H9 (cell line): ENCODE data around the gene SKIC3. TPM values are rescaled to one million over a fixed set of nuclear protein-coding genes. Genes with fewer than 3 reads are reported as not detected.

Source experiments
- DNase-seq: peaks from one replicate; pipeline ENCODE4 v3.0.0-alpha.2; 2017
- H2AFZ ChIP-seq: one replicate; pipeline ENCODE4 v1.6.1; 2013; ENCODE audit warnings: mild to moderate bottlenecking, low read length, control low read depth, moderate library complexity
- H2AK5ac ChIP-seq: 2 replicates; pipeline ENCODE4 v1.6.1; 2013; ENCODE audit warnings: low read length, control low read depth, mixed read lengths; ENCODE audit not compliant: insufficient read length
- H2BK120ac ChIP-seq: one replicate; pipeline ENCODE4 v1.6.1; 2013; ENCODE audit warnings: low read depth, mild to moderate bottlenecking, low read length, control low read depth, inconsistent platforms; ENCODE audit not compliant: poor library complexity, severe bottlenecking
- H2BK12ac ChIP-seq: 2 replicates; pipeline ENCODE4 v1.6.1; 2013; ENCODE audit warnings: low read length, control low read depth, mixed read lengths, low read depth; ENCODE audit not compliant: insufficient read length
- H2BK15ac ChIP-seq: 2 replicates; pipeline ENCODE4 v1.6.1; 2013; ENCODE audit warnings: low read depth, low read length, control low read depth
- H2BK20ac ChIP-seq: one replicate; pipeline ENCODE4 v1.6.1; 2013; ENCODE audit warnings: low read depth, mild to moderate bottlenecking, low read length, control low read depth, inconsistent platforms; ENCODE audit not compliant: poor library complexity, severe bottlenecking
- H2BK5ac ChIP-seq: 2 replicates; pipeline ENCODE4 v1.6.1; 2013; ENCODE audit warnings: low read length, control low read depth, mixed read lengths; ENCODE audit not compliant: insufficient read length
- H3K14ac ChIP-seq: 2 replicates; pipeline ENCODE4 v1.6.1; 2013; ENCODE audit warnings: low read length, control low read depth; ENCODE audit not compliant: insufficient read depth
- H3K18ac ChIP-seq: 2 replicates; pipeline ENCODE4 v1.6.1; 2013; ENCODE audit warnings: low read depth, mild to moderate bottlenecking, mixed read lengths, low read length, control low read depth; ENCODE audit not compliant: insufficient read length
- H3K23ac ChIP-seq: 2 replicates; pipeline ENCODE4 v1.6.1; 2013; ENCODE audit warnings: low read length, control low read depth, mixed read lengths, low read depth; ENCODE audit not compliant: insufficient read length
- H3K23me2 ChIP-seq: 2 replicates; pipeline ENCODE4 v1.6.1; 2013; ENCODE audit warnings: low read depth, mild to moderate bottlenecking, mixed read lengths, low read length, control low read depth; ENCODE audit not compliant: insufficient read length, poor library complexity, severe bottlenecking
- H3K27ac ChIP-seq: 2 replicates; pipeline ENCODE4 v1.5.1; 2013; ENCODE audit warnings: low read length, control low read depth, mixed read lengths, low read depth; ENCODE audit not compliant: insufficient read length
- H3K27me3 ChIP-seq: 2 replicates; pipeline ENCODE4 v1.6.1; 2013; ENCODE audit warnings: low read length, control low read depth, inconsistent platforms; ENCODE audit not compliant: insufficient read depth
- H3K4ac ChIP-seq: 2 replicates; pipeline ENCODE4 v1.6.1; 2013; ENCODE audit warnings: low read depth, mild to moderate bottlenecking, control low read depth, inconsistent platforms, low read length, moderate library complexity
- H3K4me1 ChIP-seq: 2 replicates; pipeline ENCODE4 v1.6.1; 2013; ENCODE audit warnings: low read length, control low read depth, inconsistent platforms; ENCODE audit not compliant: insufficient read depth
- H3K4me2 ChIP-seq: 2 replicates; pipeline ENCODE4 v1.6.1; 2013; ENCODE audit warnings: low read length, control low read depth, mixed read lengths; ENCODE audit not compliant: insufficient read length, insufficient read depth
- H3K56ac ChIP-seq: 2 replicates; pipeline ENCODE4 v1.6.1; 2013; ENCODE audit warnings: low read depth, mild to moderate bottlenecking, mixed read lengths, low read length, control low read depth; ENCODE audit not compliant: insufficient read length
- H3K79me1 ChIP-seq: 2 replicates; pipeline ENCODE4 v1.6.1; 2013; ENCODE audit warnings: low read depth, mild to moderate bottlenecking, moderate library complexity, low read length, control low read depth, inconsistent platforms; ENCODE audit not compliant: insufficient read depth, poor library complexity, severe bottlenecking
- H3K79me2 ChIP-seq: 2 replicates; pipeline ENCODE4 v1.6.1; 2013; ENCODE audit warnings: low read length, control low read depth, inconsistent platforms; ENCODE audit not compliant: insufficient read depth
- H3K9ac ChIP-seq: 2 replicates; pipeline ENCODE4 v1.6.1; 2013; ENCODE audit warnings: low read length, control low read depth, mixed read lengths; ENCODE audit not compliant: insufficient read length; ENCODE audit errors: extremely low read depth
- H3K9me3 ChIP-seq: one replicate; pipeline ENCODE4 v1.6.1; 2013; ENCODE audit warnings: low read depth, low read length, inconsistent platforms; ENCODE audit not compliant: control insufficient read depth
- H3T11ph ChIP-seq: one replicate; pipeline ENCODE4 v1.6.1; 2013; ENCODE audit warnings: mild to moderate bottlenecking, low read length, control low read depth, inconsistent platforms
- H4K20me1 ChIP-seq: one replicate; pipeline ENCODE4 v1.6.1; 2013; ENCODE audit not compliant: control insufficient read depth, insufficient read length, insufficient read depth
- H4K5ac ChIP-seq: 2 replicates; pipeline ENCODE4 v1.6.1; 2013; ENCODE audit warnings: low read depth, mild to moderate bottlenecking, mixed read lengths, low read length, control low read depth; ENCODE audit not compliant: insufficient read length
- H4K8ac ChIP-seq: replicated peaks from 2 replicates; pipeline ENCODE4 v1.6.1; 2013; ENCODE audit warnings: low read length, control low read depth, mixed read lengths, low read depth; ENCODE audit not compliant: insufficient read length
- H4K91ac ChIP-seq: 2 replicates; pipeline ENCODE4 v1.6.1; 2013; ENCODE audit warnings: low read depth, mild to moderate bottlenecking, moderate library complexity, mixed read lengths, low read length, control low read depth; ENCODE audit not compliant: insufficient read length
- H3K27ac Mint-ChIP-seq, 3 experiments: 2 replicates in 2 of 3; 3 replicates in 1 of 3; pipeline ENCODE4 v1.8.0; 2020 to 2021; ENCODE audit warnings: mixed read lengths in 3 of 3, mild to moderate bottlenecking in 1 of 3, moderate library complexity in 1 of 3
- H3K27me3 Mint-ChIP-seq: 2 replicates; pipeline ENCODE4 v1.8.0; 2021; ENCODE audit warnings: low read depth, mild to moderate bottlenecking, moderate library complexity, mixed read lengths
- H3K36me3 Mint-ChIP-seq, 3 experiments: 2 replicates in 2 of 3; 3 replicates in 1 of 3; pipeline ENCODE4 v1.8.0; 2020 to 2021; ENCODE audit warnings: low read depth in 3 of 3, mixed read lengths in 3 of 3; ENCODE audit not compliant: insufficient read depth in 1 of 3
- H3K4me1 Mint-ChIP-seq, 2 experiments: 2 replicates each; pipeline ENCODE4 v1.8.0; 2020; ENCODE audit warnings: mixed read lengths in 2 of 2
- H3K4me3 Mint-ChIP-seq, 2 experiments: 2 replicates in 1 of 2; 3 replicates in 1 of 2; pipeline ENCODE4 v1.8.0; 2020 to 2021; ENCODE audit warnings: mild to moderate bottlenecking in 2 of 2, mixed read lengths in 2 of 2, moderate library complexity in 1 of 2
- H3K9me3 Mint-ChIP-seq, 2 experiments: 2 replicates in 1 of 2; 3 replicates in 1 of 2; pipeline ENCODE4 v1.8.0; 2020; ENCODE audit warnings: mild to moderate bottlenecking in 2 of 2, mixed read lengths in 2 of 2, moderate library complexity in 1 of 2
- CTCF ChIP-seq: fragments of 200-600 bp; sonication (generic); conservative IDR thresholded peaks from 3 replicates; pipeline ENCODE4 v1.8.0; 2021; ENCODE audit warnings: antibody characterized with exemption, mild to moderate bottlenecking
- WGBS: extraction: QIAGEN DNeasy Blood & Tissue Kit; methylation state at CpG from one replicate; pipeline ENCODE4 v1.1.7; 2013; ENCODE audit warnings: missing lambda C conversion rate, low lambda C conversion rate, mixed read lengths; ENCODE audit not compliant: insufficient read length; ENCODE audit errors: extremely low coverage; 5-methylcytosine and 5-hydroxymethylcytosine counted together
- total RNA-seq: library from RNA; stranded (reverse); gene quantifications from 2 replicates; pipeline ENCODE4 v1.2.1, GENCODE V29; 2021

The SKIC3 gene
- total RNA-seq, 1 experiment from 2014 or later = 64.7 TPM

GRCh38 chr5:95524423-95524822 lies 30.4 kb downstream of the SKIC3 start:
- Histone ChIP-seq H3K79me2 (no peaks in the 10 kb centered on the region), H3K79me1 (no peaks in the 10 kb centered on the region), H2BK15ac (no peak overlapping the region), H2BK12ac (no peak overlapping the region), H3K27ac (no peak overlapping the region), H2BK120ac (no peak overlapping the region), H3K9me3 (no peaks in the 10 kb centered on the region), H2AFZ (no peak overlapping the region), H3K9ac (no peak overlapping the region), H3K18ac (no peak overlapping the region), H3K23me2 (no peaks in the 10 kb centered on the region), H3T11ph (no peak overlapping the region), H3K56ac (no peak overlapping the region), H3K4ac (no peak overlapping the region), H3K27me3 (no peaks in the 10 kb centered on the region), H4K20me1 (no peaks in the 10 kb centered on the region), H2BK20ac (no peak overlapping the region), H4K8ac (no peak overlapping the region), H2AK5ac (no peak overlapping the region), H2BK5ac (no peak overlapping the region), H3K4me1 (no peaks in the 10 kb centered on the region), H3K4me2 (no peak overlapping the region), H3K23ac (no peak overlapping the region), H3K14ac (no peak overlapping the region), H4K91ac (no peak overlapping the region), H4K5ac (no peak overlapping the region)
- Mint-ChIP-seq H3K36me3 (peaks cover 6 to 60% (median 50%) of the 10 kb centered on the region in 3 experiments; a peak in 6 of 7 replicates), H3K27me3 (no peaks in the 10 kb centered on the region), H3K9me3 (no peaks in the 10 kb centered on the region), H3K4me1 (no peaks in the 10 kb centered on the region), H3K27ac (no peak overlapping the region), H3K4me3 (no peak overlapping the region)
- WGBS = no CpG with 5 or more reads among the region's 2 CpGs
- no peak for TF ChIP-seq CTCF
- DNase-seq = no peak
